HT-29 (cell line): ENCODE results near the gene CNTN1. TPM values are rescaled to one million over a fixed set of nuclear protein-coding genes. Genes with fewer than 3 reads are reported as not detected.

Experiments
- DNase-seq: peaks from one replicate; pipeline ENCODE4 v3.0.0-alpha.2; 2015; ENCODE audit warnings: low spot score
- total RNA-seq: library from RNA; depleted of rRNA; stranded (reverse); fragments of >200 nt; shearing (Covaris generic); gene quantifications from 2 replicates; pipeline ENCODE4 v1.2.3, GENCODE V29; 2014

CNTN1 gene
- total RNA-seq, 1 experiment from 2014 or later = not detected

DNA sequence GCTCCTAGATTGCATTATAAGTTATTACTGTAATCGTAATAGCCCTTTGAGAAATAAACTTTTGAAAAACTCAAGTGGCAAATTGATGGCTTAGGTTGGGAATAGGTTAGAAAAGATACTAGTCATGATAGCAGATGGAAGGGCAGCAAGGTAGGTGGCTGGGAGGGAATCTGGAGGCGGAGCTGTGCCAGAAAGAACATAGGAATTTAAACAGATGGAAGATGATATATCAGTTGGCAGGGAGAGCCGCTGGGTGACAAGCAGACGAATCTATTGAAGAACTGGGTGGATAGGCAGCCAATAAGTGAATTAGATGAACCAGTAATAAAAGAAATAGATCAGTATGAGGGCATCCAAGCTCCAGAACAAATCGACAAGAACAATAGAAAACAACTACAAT lies 142.1 kb downstream of the CNTN1 start:
- DNase-seq = no peak

GRCh38 chr12:40837891-40838429 lies 145.7 kb downstream of the CNTN1 start:
- DNase-seq = no peak

DNA sequence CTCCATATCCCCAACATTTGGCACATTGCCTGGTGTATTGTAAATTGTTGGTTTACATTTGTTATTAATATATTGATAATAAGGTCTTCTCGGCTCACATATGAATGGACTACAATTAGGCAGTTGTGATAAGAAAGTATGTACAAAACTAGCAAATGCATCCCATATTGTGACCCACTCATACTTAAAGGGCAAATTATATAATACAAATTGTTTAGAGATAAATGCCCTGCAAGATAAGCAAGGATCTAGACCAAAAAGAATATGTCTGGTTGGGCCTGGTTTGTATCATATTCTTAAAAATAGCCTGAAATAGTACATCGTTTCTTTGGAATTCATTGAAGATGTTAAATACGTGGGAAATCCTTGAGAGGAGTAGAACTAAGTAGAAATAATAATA lies 151.3 kb downstream of the CNTN1 start:
- DNase-seq = no peak

DNA sequence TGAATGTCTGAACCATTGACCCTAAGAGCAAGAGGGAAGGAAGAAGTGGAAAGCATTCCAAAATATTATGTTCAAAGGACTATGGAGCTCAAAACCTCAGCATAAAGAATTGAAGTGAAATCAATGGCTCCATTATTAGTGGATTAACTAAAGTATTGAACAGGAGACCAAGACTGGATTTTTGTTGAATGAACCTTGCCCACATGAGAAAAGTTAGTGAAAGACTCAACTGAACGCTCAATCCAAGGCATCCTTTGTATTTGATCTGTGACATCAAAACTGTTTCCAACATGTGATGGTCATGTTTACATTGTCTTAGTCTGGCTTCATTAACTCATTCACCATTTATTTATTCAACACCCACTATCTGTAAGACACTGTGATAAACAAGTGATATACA lies 161.0 kb downstream of the CNTN1 start:
- no peak for DNase-seq

DNA sequence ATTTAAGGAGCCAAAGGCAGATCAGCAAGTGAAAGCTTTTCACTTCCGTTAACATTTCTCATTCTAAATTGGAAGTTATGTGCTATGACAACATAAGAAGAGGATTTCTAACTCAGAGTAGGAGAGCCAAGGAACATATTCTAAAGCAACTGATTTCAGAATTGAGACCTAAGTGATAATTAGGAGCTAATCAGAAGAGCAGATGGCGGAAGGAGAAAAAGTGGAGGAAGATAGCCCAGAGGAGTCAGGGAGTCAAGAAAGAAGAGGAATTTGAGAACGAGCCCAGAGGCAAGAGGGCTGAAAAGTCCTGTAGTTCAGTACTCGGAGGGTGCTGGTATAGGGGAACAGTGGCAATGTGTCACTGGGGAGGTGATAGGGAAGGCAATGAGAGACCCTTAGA lies 162.4 kb downstream of the CNTN1 start:
- no peak for DNase-seq

DNA sequence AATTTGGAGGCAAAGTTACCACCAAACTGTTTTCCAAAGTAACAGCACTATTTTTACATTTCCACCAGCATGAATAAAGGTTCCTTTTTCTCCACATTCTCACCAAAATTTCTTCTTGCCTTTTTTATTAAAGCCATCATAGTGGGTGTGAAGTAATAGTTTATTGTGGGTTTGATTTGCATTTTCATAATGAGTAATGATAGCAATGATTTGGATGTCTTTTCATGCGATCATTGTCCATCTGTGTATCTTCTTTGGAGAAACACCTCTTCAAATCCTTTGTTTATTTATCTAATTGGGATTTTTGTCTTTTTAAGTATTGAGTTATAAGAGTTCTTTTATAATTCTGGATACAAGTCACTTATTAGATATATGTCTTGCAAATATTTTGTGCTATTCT lies 172.7 kb downstream of the CNTN1 start:
- no peak for DNase-seq

DNA sequence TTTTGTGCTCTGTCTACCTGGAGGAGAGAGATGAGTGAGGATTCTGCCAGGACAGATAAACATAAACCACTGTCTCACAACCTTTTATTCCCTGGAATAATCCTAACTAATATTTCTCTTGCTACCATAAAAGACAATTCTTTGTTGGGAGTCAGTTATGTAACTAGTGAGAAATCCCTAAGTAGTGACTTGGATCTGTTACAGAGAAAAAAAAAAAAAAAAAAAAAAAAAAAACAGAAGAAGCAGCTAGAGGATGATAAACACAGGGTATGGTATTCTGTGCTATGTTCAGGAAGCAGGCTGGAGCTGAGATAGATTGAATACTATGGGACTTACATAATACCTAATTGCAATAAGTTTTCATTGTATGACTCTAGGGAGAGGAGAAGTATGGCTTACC lies 178.7 kb downstream of the CNTN1 start:
- DNase-seq = no peak

DNA sequence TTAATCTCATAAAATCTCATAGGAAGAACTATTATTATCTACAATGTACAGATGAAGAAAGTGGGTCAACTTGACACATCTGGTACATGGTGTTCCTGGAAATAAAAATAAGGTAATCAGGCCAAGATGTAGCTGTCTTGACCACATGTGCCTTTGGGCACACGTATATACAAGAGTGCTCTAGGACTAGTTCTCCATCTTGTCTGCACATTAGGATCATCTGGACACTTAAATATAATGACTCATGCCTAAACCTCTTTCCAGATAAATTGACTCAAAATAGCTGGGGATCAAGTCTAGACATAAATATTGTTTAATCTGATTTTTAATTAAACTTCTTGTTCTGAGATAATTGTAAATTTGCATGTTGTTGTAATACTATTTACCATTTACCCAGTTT lies 182.6 kb downstream of the CNTN1 start:
- DNase-seq = no peak

DNA sequence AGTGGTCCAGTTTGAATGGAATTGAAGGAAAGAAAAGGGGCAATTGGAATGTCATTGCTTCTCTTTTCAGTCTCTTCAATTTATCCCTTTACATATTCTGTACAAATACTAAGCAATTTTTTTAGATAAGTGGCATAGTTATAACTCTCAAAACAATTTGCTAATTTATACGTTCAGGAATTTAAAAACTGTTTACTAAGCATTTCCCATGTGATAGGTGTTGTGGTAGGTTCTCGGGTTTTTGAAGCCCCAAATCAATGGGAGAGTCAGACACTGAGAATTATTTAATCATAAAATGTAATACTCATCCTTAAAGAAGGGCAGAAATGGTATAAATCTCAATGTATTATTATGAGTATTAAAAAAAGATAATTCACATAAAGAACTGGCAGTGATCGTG lies 197.1 kb downstream of the CNTN1 start:
- DNase-seq = no peak

DNA sequence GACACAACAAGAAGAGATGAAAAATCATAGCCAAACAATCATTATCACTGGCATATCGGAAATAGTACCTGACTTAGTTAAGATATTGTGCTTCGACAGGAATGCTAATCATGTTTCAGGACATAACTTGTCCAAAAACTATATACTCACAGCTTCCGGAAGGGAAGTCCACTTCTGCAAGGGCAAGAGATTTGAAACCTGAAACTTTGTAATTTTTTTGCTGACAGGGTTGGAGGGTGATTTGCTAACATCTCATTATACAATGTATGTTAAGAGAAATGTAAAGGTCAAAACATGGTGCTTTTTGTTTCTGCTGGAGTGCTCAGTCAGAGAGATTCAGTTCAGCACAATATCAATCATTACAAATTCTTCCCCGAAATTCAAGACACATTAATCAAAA lies 200.3 kb downstream of the CNTN1 start:
- no peak for DNase-seq

DNA sequence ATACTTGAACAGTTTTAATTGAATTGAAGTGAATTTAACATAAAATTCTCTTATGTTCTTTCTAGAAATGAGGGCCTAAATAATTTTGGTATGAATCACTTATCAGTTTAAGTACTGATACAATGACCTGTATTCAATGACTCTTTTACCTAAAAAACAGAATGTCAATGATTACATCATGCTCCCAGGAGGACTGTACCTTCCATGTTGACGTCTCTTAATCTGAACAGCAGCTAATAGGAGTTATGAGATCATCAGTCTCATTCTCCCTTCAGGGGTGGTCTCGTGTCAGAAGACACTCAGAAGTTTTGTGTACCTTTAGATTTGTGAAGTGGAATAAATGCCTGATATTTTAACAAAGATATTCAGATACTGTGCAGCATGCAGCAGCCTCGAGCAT lies 206.3 kb downstream of the CNTN1 start:
- DNase-seq = no peak

DNA sequence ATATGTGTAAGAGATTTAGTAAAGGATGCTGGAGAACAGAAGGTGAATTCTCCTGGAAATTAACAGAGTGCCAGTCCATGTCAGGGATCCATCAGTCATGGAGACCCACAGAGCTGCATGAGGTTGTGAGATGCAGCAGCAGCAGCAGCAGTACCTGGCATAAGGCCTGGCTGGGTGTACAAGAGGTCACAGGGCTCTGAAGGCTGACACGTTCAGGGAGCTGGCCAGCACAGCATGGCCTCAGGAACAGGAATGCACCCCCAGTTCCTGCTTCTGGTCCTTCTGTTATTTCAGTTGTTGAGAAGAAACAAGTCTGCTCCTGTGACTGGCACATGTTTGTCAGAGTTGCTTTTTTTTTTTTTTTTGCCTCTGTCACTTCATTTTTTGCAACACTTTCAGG lies 210.8 kb downstream of the CNTN1 start:
- DNase-seq = no peak

GRCh38 chr12:40907115-40907527 lies 214.9 kb downstream of the CNTN1 start:
- DNase-seq = no peak

DNA sequence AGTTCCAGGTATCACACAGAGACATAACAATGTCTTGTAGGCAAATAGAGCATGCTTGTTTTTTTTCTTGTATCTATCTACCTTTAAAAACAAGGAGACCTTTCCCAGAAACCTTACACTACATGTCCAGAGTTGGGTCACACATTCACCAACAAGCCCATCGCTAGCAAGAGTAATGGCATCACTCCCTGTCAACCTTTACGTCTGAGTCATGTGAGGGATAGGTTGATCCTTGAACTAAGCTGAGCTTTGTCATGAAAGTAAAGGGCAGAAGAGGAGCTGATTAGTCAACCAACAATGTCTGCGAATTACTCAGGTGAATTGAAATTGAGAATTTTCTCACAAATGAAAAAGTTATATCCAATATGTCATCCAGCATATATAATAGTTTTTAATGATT lies 219.4 kb downstream of the CNTN1 start:
- no peak for DNase-seq

DNA sequence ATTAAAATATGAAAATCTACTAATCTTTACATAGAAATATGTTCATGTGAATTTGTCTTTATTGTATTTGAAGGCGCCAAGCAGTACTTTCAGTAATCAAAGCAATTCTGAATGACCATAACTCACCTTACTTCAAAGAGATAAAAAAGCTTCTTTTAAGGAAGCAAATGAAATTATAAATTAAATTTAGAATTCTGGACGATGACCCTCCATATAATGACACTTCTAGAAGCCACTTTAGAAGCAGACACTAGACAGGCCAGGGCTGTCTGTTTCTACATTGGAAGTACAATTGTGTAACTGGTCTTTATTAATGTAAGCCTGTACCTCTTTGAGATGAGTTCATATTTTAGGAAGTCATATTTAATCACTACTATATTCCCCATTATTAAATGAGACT lies 222.9 kb downstream of the CNTN1 start:
- no peak for DNase-seq

DNA sequence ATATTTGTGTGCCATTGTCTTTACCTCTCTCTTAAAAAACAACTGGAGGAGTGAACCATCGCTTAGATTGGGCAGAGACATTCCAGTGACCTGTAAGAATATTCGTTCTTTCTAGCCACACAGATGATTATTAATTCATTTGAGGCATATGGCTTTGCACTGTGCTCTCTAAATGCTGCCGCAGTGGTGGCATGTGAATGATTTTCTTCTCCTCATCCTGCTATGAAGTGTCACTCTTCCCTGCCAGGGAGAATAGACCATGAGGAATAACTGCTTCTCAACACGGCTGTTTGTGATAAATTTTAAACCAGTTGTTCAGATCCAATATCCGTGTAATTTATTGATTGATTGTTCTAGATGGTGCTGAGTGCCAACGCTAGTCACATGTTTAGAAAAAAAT lies 225.3 kb downstream of the CNTN1 start:
- no peak for DNase-seq

DNA sequence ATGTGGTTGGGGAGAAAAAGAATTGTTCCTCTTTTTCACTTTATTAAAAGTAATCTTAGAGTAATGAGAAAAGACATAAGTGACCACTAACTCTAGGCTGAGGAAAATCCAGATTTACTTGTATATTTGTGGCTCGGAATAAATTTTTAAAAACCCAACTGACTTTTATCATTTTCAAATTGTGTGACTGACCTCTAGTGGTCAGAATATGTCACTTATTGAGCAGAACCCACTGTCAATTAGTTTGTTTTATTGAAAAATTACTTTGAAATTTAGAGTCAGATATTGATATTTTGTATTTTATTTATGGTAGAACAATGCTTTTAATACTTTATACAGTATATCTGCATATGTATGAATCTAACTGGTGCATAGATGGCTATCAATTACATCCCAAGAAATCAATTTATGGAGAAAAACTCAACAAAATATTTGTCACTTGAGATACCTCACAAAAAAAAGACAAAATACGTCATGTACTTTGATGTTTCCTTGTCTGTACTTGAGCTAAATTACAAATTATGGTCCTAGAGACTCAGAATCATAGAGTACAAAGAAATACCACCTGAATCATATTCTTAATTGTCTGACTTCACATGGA lies 229.4 kb downstream of the CNTN1 start:
- peak; percentile 46 for DNase-seq

DNA sequence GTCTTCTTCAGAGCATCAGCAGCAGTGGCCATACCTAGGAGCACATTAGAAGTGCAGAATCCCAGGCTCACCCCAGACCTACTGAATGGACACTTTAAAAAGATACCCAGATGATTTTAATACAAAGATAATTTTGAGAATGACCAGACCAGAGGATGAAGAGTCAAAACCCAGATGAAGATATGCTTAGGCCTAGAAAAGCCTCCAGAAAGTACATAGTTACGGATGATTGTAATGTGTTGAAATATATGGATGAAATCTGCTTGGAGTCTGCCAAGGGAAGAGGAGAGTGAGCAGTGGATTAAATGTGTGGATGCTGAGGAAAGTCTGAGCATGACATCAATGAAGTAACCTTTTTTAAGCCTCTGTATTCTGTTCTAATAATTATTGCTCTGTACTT lies 245.7 kb downstream of the CNTN1 start:
- DNase-seq = no peak

GRCh38 chr12:40942326-40942725 lies 250.1 kb downstream of the CNTN1 start:
- DNase-seq = no peak

DNA sequence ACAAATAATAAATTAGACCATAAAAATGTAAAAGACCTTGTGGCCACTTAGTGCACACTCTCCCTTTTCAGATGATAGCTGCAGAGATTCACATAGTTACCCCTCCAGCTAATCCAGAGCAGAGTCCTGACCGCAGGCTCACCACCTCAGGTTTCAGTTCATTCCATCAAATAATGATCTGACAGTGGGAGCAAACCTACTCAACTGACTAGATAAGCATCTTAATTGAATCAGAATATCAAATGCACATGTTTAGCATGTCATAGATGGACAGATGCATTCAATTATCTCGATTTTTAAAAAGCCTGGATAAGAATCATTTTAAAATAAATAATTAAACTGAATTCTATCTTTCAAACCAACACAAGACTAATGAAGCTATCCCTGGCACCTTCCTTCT lies 253.5 kb downstream of the CNTN1 start:
- DNase-seq = no peak

GRCh38 chr12:40946612-40947194 lies 254.5 kb downstream of the CNTN1 start:
- DNase-seq = peak; percentile 24

DNA sequence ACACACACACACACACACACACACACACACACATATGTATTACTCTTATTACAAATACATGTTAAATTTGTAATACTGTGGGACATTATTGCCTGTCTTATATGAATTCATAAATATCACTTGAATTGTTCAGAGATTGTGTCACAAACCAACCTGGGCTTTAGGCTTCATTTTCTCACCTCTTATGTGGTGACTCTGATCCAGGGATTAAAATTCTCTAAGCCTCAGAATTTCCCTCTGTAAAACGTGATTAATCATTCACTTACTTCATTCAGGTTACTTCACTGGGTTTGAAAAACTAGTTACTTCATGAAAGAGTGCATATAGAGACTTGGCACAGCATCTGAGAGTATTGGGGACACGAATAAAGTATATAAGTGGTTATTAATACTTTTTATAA lies 255.6 kb downstream of the CNTN1 start:
- no peak for DNase-seq

- no peak for DNase-seq
These were observed 260.8 kb downstream of the CNTN1 start for GRCh38 chr12:40953076-40953475.

DNA sequence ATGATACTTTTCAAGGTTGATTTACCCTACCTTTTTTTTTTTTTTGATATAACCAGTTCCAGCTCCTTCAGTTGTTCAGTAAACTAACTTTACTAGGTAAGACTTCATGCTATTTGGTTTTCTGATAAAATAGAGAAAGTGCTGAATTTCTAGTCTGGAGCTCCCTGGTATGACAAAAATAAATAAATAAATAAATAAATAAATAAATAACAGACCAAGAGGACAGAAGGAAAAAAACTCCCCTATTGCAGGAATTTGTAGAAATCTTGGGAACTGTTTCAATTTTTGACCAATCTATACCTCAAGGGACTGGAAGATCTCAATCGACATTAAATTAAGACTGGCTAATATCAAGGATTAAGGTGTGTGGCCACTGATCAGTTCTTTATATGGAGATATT lies 265.2 kb downstream of the CNTN1 start:
- no peak for DNase-seq
